Measurements from ENCODE around the gene WFDC6. TPM values are rescaled to one million over a fixed set of nuclear protein-coding genes. Genes with fewer than 3 reads are reported as not detected.

The WFDC6 gene
- total and polyA plus RNA-seq, 2 experiments from 2014 or later, result not detected

GRCh38 chr20:45506398-45506797, 32.9 kb downstream of the WFDC6 start:
- Histone ChIP-seq H3K9me3 (ENCODE audit: low read depth) (no peaks in the 10 kb centered on the region), H3K4me1 (ENCODE audit: low read depth) (no peaks in the 10 kb centered on the region), H3K27ac (no peak overlapping the region), H3K27me3 (no peaks in the 10 kb centered on the region), H3K4me3 (no peak overlapping the region), H3K36me3 (no peaks in the 10 kb centered on the region)
- DNase-seq (ENCODE audit: low read depth in 1 of 2, low spot score in 1 of 2), result no peak
- TF ChIP-seq, protein P1, sequence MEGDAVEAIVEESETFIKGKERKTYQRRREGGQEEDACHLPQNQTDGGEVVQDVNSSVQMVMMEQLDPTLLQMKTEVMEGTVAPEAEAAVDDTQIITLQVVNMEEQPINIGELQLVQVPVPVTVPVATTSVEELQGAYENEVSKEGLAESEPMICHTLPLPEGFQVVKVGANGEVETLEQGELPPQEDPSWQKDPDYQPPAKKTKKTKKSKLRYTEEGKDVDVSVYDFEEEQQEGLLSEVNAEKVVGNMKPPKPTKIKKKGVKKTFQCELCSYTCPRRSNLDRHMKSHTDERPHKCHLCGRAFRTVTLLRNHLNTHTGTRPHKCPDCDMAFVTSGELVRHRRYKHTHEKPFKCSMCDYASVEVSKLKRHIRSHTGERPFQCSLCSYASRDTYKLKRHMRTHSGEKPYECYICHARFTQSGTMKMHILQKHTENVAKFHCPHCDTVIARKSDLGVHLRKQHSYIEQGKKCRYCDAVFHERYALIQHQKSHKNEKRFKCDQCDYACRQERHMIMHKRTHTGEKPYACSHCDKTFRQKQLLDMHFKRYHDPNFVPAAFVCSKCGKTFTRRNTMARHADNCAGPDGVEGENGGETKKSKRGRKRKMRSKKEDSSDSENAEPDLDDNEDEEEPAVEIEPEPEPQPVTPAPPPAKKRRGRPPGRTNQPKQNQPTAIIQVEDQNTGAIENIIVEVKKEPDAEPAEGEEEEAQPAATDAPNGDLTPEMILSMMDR (IDR thresholded peaks at IDR 0.05; ENCODE audit: low read depth, low read length), result no peak

DNA sequence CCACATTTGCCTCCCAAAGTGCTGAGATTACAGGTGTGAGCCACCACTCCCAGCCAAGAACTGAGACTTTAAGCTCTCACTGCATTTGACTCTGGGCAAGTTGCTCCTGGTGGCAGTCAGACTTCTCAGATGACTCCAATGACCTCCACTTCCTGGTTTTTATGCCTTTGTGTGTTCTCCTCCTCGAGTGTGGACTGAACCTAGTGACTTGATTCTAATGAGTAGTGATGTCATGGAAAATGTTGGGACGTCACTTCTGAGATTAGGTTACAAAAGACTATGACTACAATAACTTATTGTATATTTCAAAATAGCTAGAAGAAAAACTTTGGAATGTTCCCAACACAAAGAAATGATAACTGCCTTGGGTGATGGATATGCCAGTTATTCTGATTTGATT, 35.9 kb downstream of the WFDC6 start:
- no peaks in the 10 kb centered on the region for H3K9me3 ChIP-seq (ENCODE audit: low read depth)
- no peaks in the 10 kb centered on the region for H3K36me3 ChIP-seq
- no peaks in the 10 kb centered on the region for H3K27me3 ChIP-seq
- no peak overlapping the region for H3K27ac ChIP-seq
- TF ChIP-seq, protein P1 (IDR thresholded peaks at IDR 0.05; ENCODE audit: low read depth, low read length), result no peak
- H3K4me1 ChIP-seq (ENCODE audit: low read depth), result no peaks in the 10 kb centered on the region
- no peak for DNase-seq (ENCODE audit: low read depth in 1 of 2, low spot score in 1 of 2)
- no peak overlapping the region for H3K4me3 ChIP-seq

GRCh38 chr20:45502561-45502960, 36.7 kb downstream of the WFDC6 start:
- Histone ChIP-seq H3K27me3 (no peaks in the 10 kb centered on the region), H3K36me3 (no peaks in the 10 kb centered on the region), H3K27ac (no peak overlapping the region), H3K4me1 (ENCODE audit: low read depth) (no peaks in the 10 kb centered on the region), H3K9me3 (ENCODE audit: low read depth) (no peaks in the 10 kb centered on the region), H3K4me3 (no peak overlapping the region)
- TF ChIP-seq, protein P1 (IDR thresholded peaks at IDR 0.05; ENCODE audit: low read depth, low read length), result no peak
- DNase-seq (ENCODE audit: low read depth in 1 of 2, low spot score in 1 of 2), result no peak

GRCh38 chr20:45501600-45501999, 37.7 kb downstream of the WFDC6 start:
- peak in 1 of 2 donors; percentile 1 for DNase-seq (ENCODE audit: low read depth in 1 of 2, low spot score in 1 of 2)
- TF ChIP-seq, protein P1 (IDR thresholded peaks at IDR 0.05; ENCODE audit: low read depth, low read length), result no peak
- H3K36me3 ChIP-seq, result no peaks in the 10 kb centered on the region
- no peak overlapping the region for H3K4me3 ChIP-seq
- no peaks in the 10 kb centered on the region for H3K9me3 ChIP-seq (ENCODE audit: low read depth)
- no peaks in the 10 kb centered on the region for H3K27me3 ChIP-seq
- no peak overlapping the region for H3K27ac ChIP-seq
- no peaks in the 10 kb centered on the region for H3K4me1 ChIP-seq (ENCODE audit: low read depth)

GRCh38 chr20:45500022-45500421, 39.3 kb downstream of the WFDC6 start:
- no peak for DNase-seq (ENCODE audit: low read depth in 1 of 2, low spot score in 1 of 2)
- Histone ChIP-seq H3K4me3 (no peak overlapping the region), H3K9me3 (ENCODE audit: low read depth) (no peaks in the 10 kb centered on the region), H3K36me3 (no peaks in the 10 kb centered on the region), H3K27ac (no peak overlapping the region), H3K4me1 (ENCODE audit: low read depth) (no peaks in the 10 kb centered on the region), H3K27me3 (peaks cover 6% of the 10 kb centered on the region)
- TF ChIP-seq, protein P1 (IDR thresholded peaks at IDR 0.05; ENCODE audit: low read depth, low read length), result no peak
